IMR-90 (cell line): ENCODE data around the gene MREG.

Experiments used
- BHLHE40 ChIP-seq: fragments of 150-350 bp; IDR thresholded peaks from 2 replicates; pipeline ENCODE4 v1.6.1; 2016; ENCODE audit warnings: mild to moderate bottlenecking, low read depth, low read length
- CHD1 ChIP-seq: IDR thresholded peaks from 2 replicates; pipeline ENCODE4 v1.6.1; 2012; ENCODE audit warnings: low read depth, low read length, improper control_type of control experiment
- FOS ChIP-seq: fragments of 150-350 bp; IDR thresholded peaks from 2 replicates; pipeline ENCODE4 v1.6.1; 2016; ENCODE audit warnings: low read depth, low read length
- MAFK ChIP-seq: IDR thresholded peaks from 2 replicates; pipeline ENCODE4 v1.6.1; 2012; ENCODE audit warnings: low read depth, low read length, improper control_type of control experiment
- MXI1 ChIP-seq: IDR thresholded peaks from 2 replicates; pipeline ENCODE4 v1.6.1; 2012; ENCODE audit warnings: low read depth, mild to moderate bottlenecking, low read length, moderate library complexity, borderline replicate concordance
- POLR2A ChIP-seq: IDR thresholded peaks from 2 replicates; pipeline ENCODE4 v1.6.1; 2012; ENCODE audit warnings: mild to moderate bottlenecking, low read depth, low read length
- RAD21 ChIP-seq: IDR thresholded peaks from 2 replicates; pipeline ENCODE4 v1.6.1; 2012; ENCODE audit warnings: low read length, improper control_type of control experiment
- RCOR1 ChIP-seq: IDR thresholded peaks from 2 replicates; pipeline ENCODE4 v1.6.1; 2012; ENCODE audit warnings: mild to moderate bottlenecking, low read length, improper control_type of control experiment; ENCODE audit not compliant: insufficient replicate concordance
- RFX5 ChIP-seq: IDR thresholded peaks from 2 replicates; pipeline ENCODE4 v1.8.0; 2012; ENCODE audit warnings: low read depth, mild to moderate bottlenecking, low read length, moderate library complexity
- SMC3 ChIP-seq: fragments of 150-350 bp; IDR thresholded peaks from 2 replicates; pipeline ENCODE4 v1.6.1; 2016; ENCODE audit warnings: low read depth, mild to moderate bottlenecking, antibody characterized with exemption, low read length, moderate library complexity
- TF ChIP-seq, protein P1 (sequence below): conservative IDR thresholded peaks from 2 replicates; pipeline ENCODE4 v1.5.1; 2012; ENCODE audit warnings: mild to moderate bottlenecking, low read depth, low read length, improper control_type of control experiment
- TF ChIP-seq, protein P2 (sequence below): fragments of 150-350 bp; IDR thresholded peaks from 2 replicates; pipeline ENCODE4 v1.6.1; 2016; ENCODE audit warnings: low read depth, mild to moderate bottlenecking, low read length, moderate library complexity, borderline replicate concordance
- TF ChIP-seq, protein P3 (sequence below): fragments of 150-350 bp; IDR thresholded peaks from 2 replicates; pipeline ENCODE4 v1.6.1; 2017; ENCODE audit warnings: mild to moderate bottlenecking, antibody characterized with exemption, low read length, low read depth

DNA sequence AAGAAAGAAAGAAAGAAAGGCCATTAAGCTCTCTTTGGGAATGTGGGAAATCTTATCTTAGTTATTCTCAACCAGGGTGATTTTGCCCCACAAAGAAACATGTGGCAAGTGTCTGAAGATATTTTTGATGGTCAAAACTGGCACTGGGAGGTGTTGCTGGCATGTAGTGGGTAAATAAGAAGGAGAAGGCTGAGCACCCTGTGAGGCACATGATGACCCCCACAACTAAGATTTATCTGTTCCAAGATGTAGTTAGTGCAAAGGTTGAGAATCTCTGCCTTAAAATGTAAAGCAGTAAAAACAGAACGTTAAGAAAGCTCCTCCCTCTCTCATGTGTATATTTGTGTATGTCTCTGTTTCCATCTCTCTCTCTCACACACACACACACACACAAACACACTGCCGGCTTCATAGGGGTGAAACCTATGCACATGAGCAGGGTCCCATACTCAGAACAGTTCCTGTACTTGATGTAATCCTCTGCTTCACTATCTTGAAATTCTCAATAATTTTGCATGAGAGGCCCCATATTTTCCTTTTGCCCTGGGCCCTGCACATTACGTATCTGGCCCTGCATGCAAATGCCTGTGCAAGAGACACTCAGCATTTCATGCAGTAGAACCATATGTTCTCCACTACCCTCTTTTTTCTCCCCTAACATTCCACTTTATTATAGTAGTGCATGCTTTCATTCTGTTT, 94.3 kb downstream of the MREG start:
- TF ChIP-seq, protein P1, sequence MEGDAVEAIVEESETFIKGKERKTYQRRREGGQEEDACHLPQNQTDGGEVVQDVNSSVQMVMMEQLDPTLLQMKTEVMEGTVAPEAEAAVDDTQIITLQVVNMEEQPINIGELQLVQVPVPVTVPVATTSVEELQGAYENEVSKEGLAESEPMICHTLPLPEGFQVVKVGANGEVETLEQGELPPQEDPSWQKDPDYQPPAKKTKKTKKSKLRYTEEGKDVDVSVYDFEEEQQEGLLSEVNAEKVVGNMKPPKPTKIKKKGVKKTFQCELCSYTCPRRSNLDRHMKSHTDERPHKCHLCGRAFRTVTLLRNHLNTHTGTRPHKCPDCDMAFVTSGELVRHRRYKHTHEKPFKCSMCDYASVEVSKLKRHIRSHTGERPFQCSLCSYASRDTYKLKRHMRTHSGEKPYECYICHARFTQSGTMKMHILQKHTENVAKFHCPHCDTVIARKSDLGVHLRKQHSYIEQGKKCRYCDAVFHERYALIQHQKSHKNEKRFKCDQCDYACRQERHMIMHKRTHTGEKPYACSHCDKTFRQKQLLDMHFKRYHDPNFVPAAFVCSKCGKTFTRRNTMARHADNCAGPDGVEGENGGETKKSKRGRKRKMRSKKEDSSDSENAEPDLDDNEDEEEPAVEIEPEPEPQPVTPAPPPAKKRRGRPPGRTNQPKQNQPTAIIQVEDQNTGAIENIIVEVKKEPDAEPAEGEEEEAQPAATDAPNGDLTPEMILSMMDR: no peak
- no peak for TF ChIP-seq RFX5
- no peak for TF ChIP-seq MXI1
- no peak for TF ChIP-seq POLR2A
- TF ChIP-seq, protein P2, sequence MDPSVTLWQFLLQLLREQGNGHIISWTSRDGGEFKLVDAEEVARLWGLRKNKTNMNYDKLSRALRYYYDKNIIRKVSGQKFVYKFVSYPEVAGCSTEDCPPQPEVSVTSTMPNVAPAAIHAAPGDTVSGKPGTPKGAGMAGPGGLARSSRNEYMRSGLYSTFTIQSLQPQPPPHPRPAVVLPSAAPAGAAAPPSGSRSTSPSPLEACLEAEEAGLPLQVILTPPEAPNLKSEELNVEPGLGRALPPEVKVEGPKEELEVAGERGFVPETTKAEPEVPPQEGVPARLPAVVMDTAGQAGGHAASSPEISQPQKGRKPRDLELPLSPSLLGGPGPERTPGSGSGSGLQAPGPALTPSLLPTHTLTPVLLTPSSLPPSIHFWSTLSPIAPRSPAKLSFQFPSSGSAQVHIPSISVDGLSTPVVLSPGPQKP: no peak
- no peak for TF ChIP-seq RAD21
- TF ChIP-seq SMC3: no peak
- TF ChIP-seq CHD1: no peak
- TF ChIP-seq, protein P3, sequence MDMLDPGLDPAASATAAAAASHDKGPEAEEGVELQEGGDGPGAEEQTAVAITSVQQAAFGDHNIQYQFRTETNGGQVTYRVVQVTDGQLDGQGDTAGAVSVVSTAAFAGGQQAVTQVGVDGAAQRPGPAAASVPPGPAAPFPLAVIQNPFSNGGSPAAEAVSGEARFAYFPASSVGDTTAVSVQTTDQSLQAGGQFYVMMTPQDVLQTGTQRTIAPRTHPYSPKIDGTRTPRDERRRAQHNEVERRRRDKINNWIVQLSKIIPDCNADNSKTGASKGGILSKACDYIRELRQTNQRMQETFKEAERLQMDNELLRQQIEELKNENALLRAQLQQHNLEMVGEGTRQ: no peak
- no peak for TF ChIP-seq BHLHE40
- TF ChIP-seq MAFK: no peak
- TF ChIP-seq RCOR1: no peak
- no peak for TF ChIP-seq FOS
